ENCODE results near the gene KRTAP12-3. TPM values are rescaled to one million over a fixed set of nuclear protein-coding genes. Genes with fewer than 3 reads are reported as not detected.

The KRTAP12-3 gene
- total and polyA plus RNA-seq, 9 of the 15 experiments (the other 6 are each of a cell fraction or from before 2014, with no cell fraction given) = not detected

DNA sequence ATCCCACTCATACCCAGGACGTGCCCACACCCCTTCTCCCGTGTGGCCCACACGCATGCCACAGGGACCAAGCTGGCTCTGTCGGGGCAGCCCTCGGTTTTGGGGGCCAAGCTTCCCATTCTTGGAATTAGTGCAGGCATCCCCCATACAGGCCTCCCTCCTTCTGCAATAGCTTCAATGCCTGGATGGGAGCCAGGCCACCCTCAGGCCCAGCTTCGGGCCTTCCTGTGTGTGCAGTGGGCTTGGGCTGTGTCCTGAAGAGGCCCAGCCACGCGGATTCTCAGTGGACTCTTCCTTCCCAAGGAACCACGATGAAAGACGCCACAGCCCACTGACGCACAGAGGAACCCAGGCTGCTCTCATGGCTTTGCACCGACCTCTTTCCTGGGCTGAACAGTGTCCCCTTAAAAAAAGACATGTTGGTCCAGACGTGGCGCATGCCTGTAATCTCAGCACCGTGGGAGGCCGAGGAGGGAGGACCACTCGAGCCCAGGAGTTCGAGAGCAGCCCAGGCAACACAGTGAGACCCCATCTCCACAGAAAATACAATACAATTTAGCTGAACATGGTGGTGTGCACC, 8.1 kb upstream of the KRTAP12-3 start:
- Histone ChIP-seq H3K79me2 (ENCODE audit: control insufficient read depth, insufficient read depth, low read length) (no peaks in the 10 kb centered on the region), H3K27me3 (ENCODE audit: control insufficient read depth in 2 of 2, insufficient read depth in 2 of 2, low read length in 2 of 2) (peaks cover 13 to 74% of the 10 kb centered on the region in 2 experiments; a peak in 4 of 5 replicates), H4K20me1 (replicated peaks; ENCODE audit: control insufficient read depth, insufficient read depth, low read length) (no peaks in the 10 kb centered on the region), H2AFZ (ENCODE audit: low read depth, low read length) (no peak overlapping the region), H3K36me3 (ENCODE audit: control insufficient read depth, insufficient read depth, low read length) (no peaks in the 10 kb centered on the region), H3K4me3 (no peak overlapping the region), H3K9me1 (ENCODE audit: control insufficient read depth, insufficient read depth, low read length) (no peaks in the 10 kb centered on the region), H3K4me1 (replicated peaks in 1 of 2; ENCODE audit: control insufficient read depth in 2 of 2, insufficient read depth in 2 of 2, low read length in 2 of 2) (peaks cover 0 to 6% of the 10 kb centered on the region in 2 experiments; a peak in 2 of 5 replicates), H3K4me2 (ENCODE audit: insufficient read depth, low read length) (no peak overlapping the region), H3K27ac (ENCODE audit: extremely low read depth, low read depth, low read length) (no peak overlapping the region), H3K9me3 (replicated peaks; ENCODE audit: control insufficient read depth, insufficient read depth, low read depth, low read length) (0 out of 2 replicates have a peak, but pooled peaks cover 3% of the 10 kb centered on the region), H3K9ac (ENCODE audit: insufficient read depth in 1 of 2, low read depth in 2 of 2, low read length in 2 of 2) (no peak overlapping the region; a peak in 1 of 4 replicates)
- ChIA-PET POLR2A (no interaction called here), CTCF (ENCODE audit: low intra/inter-chr PET ratio) (no interaction called here)
- FAIRE-seq (no peak), ATAC-seq (no peak), DNase-seq (ENCODE audit: extremely low read depth in 1 of 4, low spot score in 3 of 4) (no peak)
- intact Hi-C loops (cut with micrococcal nuclease) (no loop called here), in situ Hi-C loops (cut with MboI) (no loop called here)
- 2% methylated on average over 18 of the region's 18 CpGs for WGBS (ENCODE audit: insufficient coverage, low coverage, missing lambda C conversion rate)
- BruUV-seq (replicated peaks) = no TSS peak
- TF ChIP-seq MTF1 (CRISPR knock-in tag; IDR thresholded peaks at IDR 0.05; ENCODE audit: borderline replicate concordance) (no peak), MTA2 (IDR thresholded peaks at IDR 0.05; ENCODE audit: low read depth) (no peak)
- TF ChIP-seq, protein P1, sequence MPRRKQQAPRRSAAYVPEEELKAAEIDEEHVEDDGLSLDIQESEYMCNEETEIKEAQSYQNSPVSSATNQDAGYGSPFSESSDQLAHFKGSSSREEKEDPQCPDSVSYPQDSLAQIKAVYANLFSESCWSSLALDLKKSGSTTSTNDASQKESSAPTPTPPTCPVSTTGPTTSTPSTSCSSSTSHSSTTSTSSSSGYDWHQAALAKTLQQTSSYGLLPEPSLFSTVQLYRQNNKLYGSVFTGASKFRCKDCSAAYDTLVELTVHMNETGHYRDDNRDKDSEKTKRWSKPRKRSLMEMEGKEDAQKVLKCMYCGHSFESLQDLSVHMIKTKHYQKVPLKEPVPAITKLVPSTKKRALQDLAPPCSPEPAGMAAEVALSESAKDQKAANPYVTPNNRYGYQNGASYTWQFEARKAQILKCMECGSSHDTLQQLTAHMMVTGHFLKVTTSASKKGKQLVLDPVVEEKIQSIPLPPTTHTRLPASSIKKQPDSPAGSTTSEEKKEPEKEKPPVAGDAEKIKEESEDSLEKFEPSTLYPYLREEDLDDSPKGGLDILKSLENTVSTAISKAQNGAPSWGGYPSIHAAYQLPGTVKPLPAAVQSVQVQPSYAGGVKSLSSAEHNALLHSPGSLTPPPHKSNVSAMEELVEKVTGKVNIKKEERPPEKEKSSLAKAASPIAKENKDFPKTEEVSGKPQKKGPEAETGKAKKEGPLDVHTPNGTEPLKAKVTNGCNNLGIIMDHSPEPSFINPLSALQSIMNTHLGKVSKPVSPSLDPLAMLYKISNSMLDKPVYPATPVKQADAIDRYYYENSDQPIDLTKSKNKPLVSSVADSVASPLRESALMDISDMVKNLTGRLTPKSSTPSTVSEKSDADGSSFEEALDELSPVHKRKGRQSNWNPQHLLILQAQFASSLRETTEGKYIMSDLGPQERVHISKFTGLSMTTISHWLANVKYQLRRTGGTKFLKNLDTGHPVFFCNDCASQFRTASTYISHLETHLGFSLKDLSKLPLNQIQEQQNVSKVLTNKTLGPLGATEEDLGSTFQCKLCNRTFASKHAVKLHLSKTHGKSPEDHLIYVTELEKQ (CRISPR knock-in tag; IDR thresholded peaks at IDR 0.05) = no peak
- TF ChIP-seq, protein P2, sequence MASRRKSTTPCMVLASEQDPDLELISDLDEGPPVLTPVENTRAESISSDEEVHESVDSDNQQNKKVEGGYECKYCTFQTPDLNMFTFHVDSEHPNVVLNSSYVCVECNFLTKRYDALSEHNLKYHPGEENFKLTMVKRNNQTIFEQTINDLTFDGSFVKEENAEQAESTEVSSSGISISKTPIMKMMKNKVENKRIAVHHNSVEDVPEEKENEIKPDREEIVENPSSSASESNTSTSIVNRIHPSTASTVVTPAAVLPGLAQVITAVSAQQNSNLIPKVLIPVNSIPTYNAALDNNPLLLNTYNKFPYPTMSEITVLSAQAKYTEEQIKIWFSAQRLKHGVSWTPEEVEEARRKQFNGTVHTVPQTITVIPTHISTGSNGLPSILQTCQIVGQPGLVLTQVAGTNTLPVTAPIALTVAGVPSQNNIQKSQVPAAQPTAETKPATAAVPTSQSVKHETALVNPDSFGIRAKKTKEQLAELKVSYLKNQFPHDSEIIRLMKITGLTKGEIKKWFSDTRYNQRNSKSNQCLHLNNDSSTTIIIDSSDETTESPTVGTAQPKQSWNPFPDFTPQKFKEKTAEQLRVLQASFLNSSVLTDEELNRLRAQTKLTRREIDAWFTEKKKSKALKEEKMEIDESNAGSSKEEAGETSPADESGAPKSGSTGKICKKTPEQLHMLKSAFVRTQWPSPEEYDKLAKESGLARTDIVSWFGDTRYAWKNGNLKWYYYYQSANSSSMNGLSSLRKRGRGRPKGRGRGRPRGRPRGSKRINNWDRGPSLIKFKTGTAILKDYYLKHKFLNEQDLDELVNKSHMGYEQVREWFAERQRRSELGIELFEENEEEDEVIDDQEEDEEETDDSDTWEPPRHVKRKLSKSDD (conservative IDR thresholded peaks at IDR 0.05; ENCODE audit: low read length) = no peak
